IMR-90 (cell line): ENCODE measurements around the gene ADCY5. TPM values are rescaled to one million over a fixed set of nuclear protein-coding genes. Genes with fewer than 3 reads are reported as not detected.

Experiments used
- ATAC-seq: fragments of 200-7000 bp; cut with Tn5 transposase; 2 replicates; pipeline ENCODE4 v1.9.1; 2020; ENCODE audit warnings: low read depth, mild to moderate bottlenecking, moderate library complexity
- BruUV-seq: library from RNA; stranded (reverse); fragments of 400-500 nt; replicated peaks from 2 replicates; lab custom pipeline; 2021; lab: Mats Ljungman, UMichigan
- CTCF ChIA-PET: fragments of 300-600 bp; formaldehyde crosslinking; extraction: SDS; loops from one replicate; lab custom pipeline; 2021; ENCODE audit warnings: antibody characterized with exemption; lab: Yijun Ruan, JAX
- POLR2A ChIA-PET: fragments of 300-600 bp; sonication (Branson Sonifier 250); formaldehyde crosslinking; loops from one replicate; lab custom pipeline; 2022; ENCODE audit warnings: antibody characterized with exemption; ENCODE audit not compliant: unreplicated experiment; lab: Charles Lee
- DNase-seq: peaks from one replicate; pipeline ENCODE4 v3.0.0; 2013
- H2AFZ ChIP-seq: replicated peaks from 2 replicates; pipeline ENCODE3; 2013; ENCODE audit warnings: low read length, mild to moderate bottlenecking; ENCODE audit not compliant: poor library complexity
- H2AK5ac ChIP-seq: 2 replicates; pipeline ENCODE4 v1.6.1; 2013; ENCODE audit warnings: low read depth, low read length, inconsistent platforms
- H2AK9ac ChIP-seq: replicated peaks from 2 replicates; pipeline ENCODE3; 2013; ENCODE audit warnings: mild to moderate bottlenecking, low read depth, low read length, moderate library complexity; ENCODE audit not compliant: poor library complexity
- H2BK120ac ChIP-seq: 2 replicates; pipeline ENCODE4 v1.6.1; 2013; ENCODE audit warnings: low read depth, low read length, inconsistent platforms
- H2BK15ac ChIP-seq: 3 replicates; pipeline ENCODE4 v1.6.1; 2013; ENCODE audit warnings: low read depth, low read length, inconsistent platforms
- H2BK20ac ChIP-seq: 2 replicates; pipeline ENCODE4 v1.6.1; 2013; ENCODE audit warnings: low read depth, mild to moderate bottlenecking, inconsistent platforms, low read length, moderate library complexity
- H2BK5ac ChIP-seq: 2 replicates; pipeline ENCODE4 v1.6.1; 2013; ENCODE audit warnings: mild to moderate bottlenecking, low read depth, low read length, inconsistent platforms; ENCODE audit not compliant: poor library complexity, severe bottlenecking
- H3K14ac ChIP-seq: replicated peaks from 2 replicates; pipeline ENCODE4 v1.6.1; 2013; ENCODE audit warnings: low read depth, low read length, inconsistent platforms
- H3K18ac ChIP-seq: 2 replicates; pipeline ENCODE4 v1.6.1; 2013; ENCODE audit warnings: low read depth, low read length, control low read depth
- H3K23ac ChIP-seq: 2 replicates; pipeline ENCODE4 v1.6.1; 2013; ENCODE audit warnings: low read depth, low read length, inconsistent platforms
- H3K27ac ChIP-seq: 2 replicates; pipeline ENCODE4 v1.5.1; 2013; ENCODE audit warnings: mild to moderate bottlenecking, control low read depth, low read length; ENCODE audit not compliant: insufficient read depth
- H3K27me3 ChIP-seq: 2 replicates; pipeline ENCODE4 v1.6.1; 2013; ENCODE audit warnings: low read length; ENCODE audit not compliant: control insufficient read depth, insufficient read depth
- H3K36me3 ChIP-seq: 2 replicates; pipeline ENCODE4 v1.6.1; 2013; ENCODE audit warnings: low read length, mixed read lengths; ENCODE audit not compliant: control insufficient read depth, insufficient read depth
- H3K4ac ChIP-seq: 2 replicates; pipeline ENCODE4 v1.6.1; 2013; ENCODE audit warnings: low read depth, low read length, inconsistent platforms
- H3K4me1 ChIP-seq: 2 replicates; pipeline ENCODE4 v1.6.1; 2013; ENCODE audit warnings: low read length, mixed read lengths; ENCODE audit not compliant: control insufficient read depth, insufficient read depth
- H3K4me2 ChIP-seq: 2 replicates; pipeline ENCODE4 v1.6.1; 2013; ENCODE audit warnings: low read depth, mild to moderate bottlenecking, control low read depth, low read length, moderate library complexity
- H3K4me3 ChIP-seq: 2 replicates; pipeline ENCODE4 v1.5.1; 2013; ENCODE audit warnings: low read depth, mild to moderate bottlenecking, control low read depth, low read length, moderate library complexity; ENCODE audit not compliant: insufficient read depth
- H3K56ac ChIP-seq: 2 replicates; pipeline ENCODE4 v1.6.1; 2013; ENCODE audit warnings: low read length, inconsistent platforms; ENCODE audit not compliant: insufficient read depth; ENCODE audit errors: extremely low read depth
- H3K79me1 ChIP-seq, 2 experiments: 2 replicates each; pipeline ENCODE4 v1.6.1; 2013; ENCODE audit warnings: low read length in 2 of 2, inconsistent platforms in 1 of 2, low read depth in 1 of 2
- H3K9ac ChIP-seq: 2 replicates; pipeline ENCODE4 v1.6.1; 2013; ENCODE audit warnings: low read depth, low read length, control low read depth
- H3K9me1 ChIP-seq: 2 replicates; pipeline ENCODE4 v1.6.1; 2013; ENCODE audit warnings: low read length, inconsistent platforms; ENCODE audit not compliant: insufficient read depth
- H3K9me3 ChIP-seq: 2 replicates; pipeline ENCODE4 v1.6.1; 2013; ENCODE audit warnings: low read length; ENCODE audit not compliant: control insufficient read depth, insufficient read depth
- H4K20me1 ChIP-seq: 2 replicates; pipeline ENCODE4 v1.6.1; 2013; ENCODE audit warnings: low read length, inconsistent platforms; ENCODE audit not compliant: insufficient read depth
- H4K5ac ChIP-seq: 2 replicates; pipeline ENCODE4 v1.6.1; 2013; ENCODE audit warnings: mild to moderate bottlenecking, low read depth, low read length, control low read depth
- H4K8ac ChIP-seq, 2 experiments: 2 replicates each; pipeline ENCODE4 v1.6.1; 2013; ENCODE audit warnings: low read depth in 2 of 2, low read length in 2 of 2, control low read depth in 1 of 2, inconsistent platforms in 1 of 2
- H4K91ac ChIP-seq: 2 replicates; pipeline ENCODE4 v1.6.1; 2013; ENCODE audit warnings: low read depth, low read length, inconsistent platforms; ENCODE audit not compliant: insufficient read depth
- NFE2L2 ChIP-seq: fragments of 150-350 bp; IDR thresholded peaks from 2 replicates; pipeline ENCODE4 v1.6.1; 2016; ENCODE audit warnings: low read depth, mild to moderate bottlenecking, low read length
- POLR2A ChIP-seq: IDR thresholded peaks from 2 replicates; pipeline ENCODE4 v1.6.1; 2012; ENCODE audit warnings: mild to moderate bottlenecking, low read depth, low read length
- WGBS, 2 experiments: methylation state at CpG; one replicate each; pipeline versions ENCODE4 v1.1.5 to v1.1.7; 2013; ENCODE audit warnings: missing lambda C conversion rate in 2 of 2; ENCODE audit not compliant: insufficient read length in 1 of 2; ENCODE audit errors: extremely low coverage in 2 of 2; 5-methylcytosine and 5-hydroxymethylcytosine counted together
- dilution Hi-C: fragments of 300-500 bp; cut with HindIII; formaldehyde crosslinking; loops from one replicate; pipeline ENCODE4 v1.14.3; 2018; ENCODE audit warnings: low sequenced_read_pairs; ENCODE audit not compliant: unreplicated experiment
- in situ Hi-C: fragments of 300-500 bp; cut with MboI; formaldehyde crosslinking; loops from 3 replicates; pipeline ENCODE4 v1.14.3; 2019; ENCODE audit warnings: low sequenced_read_pairs, inconsistent platforms, mixed read lengths
- intact Hi-C: fragments of 100-400 bp; cut with micrococcal nuclease; formaldehyde crosslinking; loops from 2 replicates; pipeline ENCODE4 v1.10.0; 2022
- polyA plus RNA-seq, 3 experiments: library from polyadenylated mRNA; depleted of rRNA; stranded (reverse); fragments of >200 nt; gene quantifications; 2 replicates each; pipeline ENCODE4 v1.2.3, GENCODE V29; 2012; ENCODE audit warnings: low replicate concordance in 1 of 3
- total RNA-seq: library from RNA; depleted of rRNA; stranded (reverse); fragments of >200 nt; gene quantifications from 2 replicates; pipeline ENCODE4 v1.2.3, GENCODE V29; 2012

ADCY5 gene
- total and polyA plus RNA-seq, 2 of the 4 experiments (the other 2 are of a cell fraction), result 0.14 to 0.18 TPM

DNA sequence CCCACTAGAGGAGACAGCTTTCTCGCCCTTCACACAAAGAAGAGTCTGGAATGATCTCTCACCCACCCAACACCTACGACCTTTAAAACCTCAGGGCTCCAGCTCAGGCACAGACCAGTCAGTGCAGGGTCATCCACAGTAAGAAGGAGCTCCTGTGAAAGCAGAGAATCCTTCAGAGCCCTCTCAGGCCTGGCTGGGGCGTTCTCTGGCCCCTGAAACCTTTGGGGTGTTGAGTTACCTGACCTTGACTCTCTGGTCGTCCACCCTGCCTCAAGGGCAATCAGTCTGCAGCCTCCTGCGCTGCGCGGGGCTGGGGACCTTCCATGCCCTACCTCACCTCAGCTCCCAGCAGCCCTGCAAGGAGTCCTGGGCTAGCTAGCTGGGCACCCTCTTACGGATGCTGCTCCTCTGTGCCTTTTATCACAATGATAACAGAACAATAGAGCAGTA, 106.2 kb downstream of the ADCY5 start:
- Histone ChIP-seq H4K5ac (no peak overlapping the region), H4K20me1 (no peaks in the 10 kb centered on the region; the same call in 1 of the 2 replicates), H3K27ac (no peak overlapping the region), H4K91ac (no peak overlapping the region), H3K4ac (no peak overlapping the region), H3K56ac (no peak overlapping the region), H3K9me1 (peaks cover 3% of the 10 kb centered on the region; the same call in 1 of the 2 replicates), H3K79me1 (no peaks in the 10 kb centered on the region), H2BK15ac (no peak overlapping the region), H3K18ac (no peak overlapping the region), H2BK120ac (no peak overlapping the region), H2BK5ac (no peak overlapping the region), H3K4me2 (no peak overlapping the region), H3K36me3 (no peaks in the 10 kb centered on the region), H3K27me3 (peaks cover 55% of the 10 kb centered on the region), H2AFZ (no peak overlapping the region), H2AK5ac (no peak overlapping the region), H3K9ac (no peak overlapping the region), H2AK9ac (no peak overlapping the region), H4K8ac (no peak overlapping the region), H3K4me3 (no peak overlapping the region), H2BK20ac (no peak overlapping the region), H3K14ac (no peak overlapping the region), H3K9me3 (no peaks in the 10 kb centered on the region), H3K23ac (no peak overlapping the region), H3K4me1 (no peaks in the 10 kb centered on the region; the same call in 1 of the 2 replicates)
- ATAC-seq (no peak), DNase-seq (no peak)
- POLR2A ChIA-PET, result no interaction called here
- intact Hi-C loops, result no loop called here
- TF ChIP-seq NFE2L2 (no peak), POLR2A (no peak)
- CTCF ChIA-PET, result interaction anchor here (1.2 kb wide), 1 partner anchor 216 kb away, joined by 3 read pairs; no protein-coding TSS in a partner anchor
- no TSS peak for BruUV-seq
- dilution Hi-C loops, result no loop called here
- no CpG with 5 or more reads among the region's 8 CpGs for WGBS, 2 experiments
- in situ Hi-C loops, result no loop called here
